ACC112 (cell line): ENCODE measurements around the gene RABL3.
"Not testable (repeated sequence)": the region's sequence is repeated elsewhere in the genome, so short reads cannot be mapped to it uniquely, and the experiment has no call there.

ENCODE experiments used
- H2AFZ ChIP-seq: fragments of 200-600 bp; sonication (generic); one replicate; pipeline ENCODE4 v1.6.0; 2017; ENCODE audit warnings: antibody characterized with exemption, low read length; ENCODE audit not compliant: unreplicated experiment
- H3K27ac ChIP-seq: fragments of 200-600 bp; sonication (generic); 2 replicates; pipeline ENCODE4 v1.5.1; 2014; ENCODE audit warnings: low read depth, mild to moderate bottlenecking, antibody characterized with exemption, low read length, moderate library complexity
- H3K27me3 ChIP-seq: fragments of 200-600 bp; sonication (generic); 2 replicates; pipeline ENCODE4 v1.6.1; 2014; ENCODE audit warnings: mild to moderate bottlenecking, antibody characterized with exemption, low read length, moderate library complexity, mixed read lengths; ENCODE audit not compliant: insufficient read depth
- H3K36me3 ChIP-seq: fragments of 200-600 bp; sonication (generic); 2 replicates; pipeline ENCODE4 v1.6.1; 2016; ENCODE audit warnings: mild to moderate bottlenecking, antibody characterized with exemption, low read length, moderate library complexity, mixed read lengths; ENCODE audit not compliant: insufficient read depth
- H3K4me1 ChIP-seq: fragments of 200-600 bp; sonication (generic); one replicate; pipeline ENCODE4 v1.6.1; 2016; ENCODE audit warnings: low read length, mixed read lengths; ENCODE audit not compliant: insufficient read depth, unreplicated experiment, control insufficient read depth
- H3K4me3 ChIP-seq: fragments of 200-600 bp; sonication (generic); 2 replicates; pipeline ENCODE4 v1.5.1; 2014; ENCODE audit warnings: mild to moderate bottlenecking, low read depth, low read length
- H3K79me2 ChIP-seq: fragments of 200-600 bp; sonication (generic); one replicate; pipeline ENCODE4 v1.6.0; 2016; ENCODE audit warnings: low read length; ENCODE audit not compliant: control insufficient read depth, unreplicated experiment, insufficient read depth

The RABL3 gene

GRCh38 chr3:120646771-120647432 is 95.4 kb downstream of the RABL3 start:
- Histone ChIP-seq H2AFZ (no peak overlapping the region), H3K4me1 (no peaks in the 10 kb centered on the region), H3K4me3 (no peak overlapping the region)

DNA sequence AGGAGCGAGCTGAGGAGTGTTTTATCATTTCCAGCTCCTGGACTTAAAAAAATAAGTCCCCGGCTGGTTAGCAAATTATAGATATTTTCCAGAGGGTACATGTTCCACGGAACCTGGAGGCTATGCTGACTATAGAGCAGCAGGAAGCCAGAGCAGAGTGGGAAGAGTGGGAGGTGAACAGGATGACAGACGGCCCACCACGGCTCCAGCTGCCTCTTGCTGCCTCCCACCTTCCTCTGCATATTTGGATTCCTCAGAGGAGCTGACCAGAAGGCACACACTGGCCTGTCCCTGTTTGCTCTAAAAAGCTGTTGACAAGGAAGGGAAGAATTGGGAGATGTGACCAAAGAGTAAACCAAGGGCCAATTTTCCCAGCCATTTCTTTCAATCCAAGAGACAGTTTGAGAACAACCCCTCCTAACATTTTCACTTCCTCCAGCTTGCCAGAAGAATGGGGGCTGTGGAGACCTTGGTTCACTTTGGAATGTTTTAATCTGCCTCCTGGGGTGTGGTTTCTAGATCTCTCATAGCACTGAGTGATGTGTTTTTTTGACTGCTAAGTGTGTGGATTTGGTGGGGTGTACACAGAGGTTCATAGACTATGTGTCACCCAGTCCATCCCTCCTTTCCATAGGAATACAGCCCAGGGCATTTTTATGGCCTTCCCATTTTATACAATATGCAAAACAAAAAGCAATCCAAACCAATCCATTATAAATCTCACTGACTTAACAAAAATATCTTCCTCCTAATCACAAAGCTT is 97.1 kb downstream of the RABL3 start:
- no peak overlapping the region for H2AFZ ChIP-seq
- no peaks in the 10 kb centered on the region for H3K79me2 ChIP-seq
- H3K4me3 ChIP-seq, result no peak overlapping the region
- no peak overlapping the region for H3K27ac ChIP-seq
- H3K27me3 ChIP-seq, result peaks cover 16% of the 10 kb centered on the region
- H3K36me3 ChIP-seq, result no peaks in the 10 kb centered on the region
- H3K4me1 ChIP-seq, result no peaks in the 10 kb centered on the region

More at GRCh38 chr3:120646771-120647432, 95.4 kb downstream of the RABL3 start:
- H3K79me2 ChIP-seq, result no peaks in the 10 kb centered on the region
- no peak overlapping the region for H3K27ac ChIP-seq
- H3K36me3 ChIP-seq, result no peaks in the 10 kb centered on the region
- H3K27me3 ChIP-seq, result peaks cover 16% of the 10 kb centered on the region

GRCh38 chr3:120642368-120642948 is 99.9 kb downstream of the RABL3 start:
- Histone ChIP-seq H3K27ac (no peak overlapping the region), H3K79me2 (no peaks in the 10 kb centered on the region), H3K4me1 (no peaks in the 10 kb centered on the region), H3K36me3 (no peaks in the 10 kb centered on the region), H3K4me3 (no peak overlapping the region), H3K27me3 (peaks cover 19% of the 10 kb centered on the region), H2AFZ (no peak overlapping the region)

DNA sequence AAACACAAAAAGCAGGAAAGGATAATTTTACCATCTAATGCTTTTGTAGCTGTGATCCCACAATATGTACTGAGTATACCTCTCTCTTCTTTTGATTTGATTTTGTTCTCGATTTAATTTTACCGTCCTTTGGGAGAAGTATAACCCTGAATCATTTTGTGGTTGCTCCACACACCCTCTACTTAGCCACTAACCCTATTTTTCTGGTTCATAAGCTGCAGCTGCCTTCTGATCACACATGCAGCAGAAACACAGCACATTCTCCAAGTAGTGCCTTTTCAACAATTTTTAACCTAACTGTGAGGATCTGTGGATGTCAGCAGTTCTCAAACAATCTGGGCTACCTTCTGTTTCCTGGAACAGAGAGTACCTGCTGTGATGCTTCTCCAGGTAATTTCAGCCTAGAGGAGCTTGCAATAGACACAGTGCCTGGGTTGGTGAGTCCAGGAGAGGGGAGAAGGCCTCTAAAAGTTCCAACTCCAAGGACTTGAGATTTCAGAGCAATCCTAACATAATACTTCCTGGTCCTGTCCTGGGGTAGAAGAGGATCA is 100.5 kb downstream of the RABL3 start:
- no peak overlapping the region for H3K4me3 ChIP-seq
- H3K27me3 ChIP-seq, result peaks cover 17% of the 10 kb centered on the region
- H3K79me2 ChIP-seq, result no peaks in the 10 kb centered on the region
- no peak overlapping the region for H3K27ac ChIP-seq
- no peaks in the 10 kb centered on the region for H3K36me3 ChIP-seq
- no peak overlapping the region for H2AFZ ChIP-seq
- H3K4me1 ChIP-seq, result no peaks in the 10 kb centered on the region

GRCh38 chr3:120640231-120640630 is 102.1 kb downstream of the RABL3 start:
- Histone ChIP-seq H3K4me1 (no peaks in the 10 kb centered on the region), H3K27me3 (peaks cover 13% of the 10 kb centered on the region), H3K27ac (no peak overlapping the region), H3K4me3 (no peak overlapping the region), H3K36me3 (no peaks in the 10 kb centered on the region), H2AFZ (no peak overlapping the region), H3K79me2 (no peaks in the 10 kb centered on the region)

DNA sequence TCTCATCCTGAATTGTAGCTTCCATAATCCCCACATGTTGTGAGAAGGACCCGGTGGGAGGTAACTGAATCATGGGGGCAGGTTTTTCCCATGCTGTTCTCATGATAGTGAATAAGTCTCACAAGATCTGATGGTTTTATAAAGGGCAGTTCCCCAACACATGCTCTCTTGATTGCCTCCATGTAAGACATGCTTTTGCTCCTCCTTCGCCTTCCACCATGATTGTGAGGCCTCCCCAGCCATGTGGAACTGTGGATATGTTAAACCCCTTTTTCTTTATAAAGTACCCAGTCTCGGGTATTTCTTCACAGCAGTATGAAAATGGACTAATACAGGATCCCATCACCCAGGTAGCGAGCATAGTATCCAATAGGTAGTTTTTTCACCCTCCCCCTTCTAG is 103.5 kb downstream of the RABL3 start:
- not testable (repeated sequence) for H3K4me3 ChIP-seq, H3K79me2 ChIP-seq, H3K27ac ChIP-seq, H3K4me1 ChIP-seq, H2AFZ ChIP-seq, H3K27me3 ChIP-seq, H3K36me3 ChIP-seq

- no peak overlapping the region for H3K27ac ChIP-seq
Observed at GRCh38 chr3:120637851-120638559, 104.3 kb downstream of the RABL3 start.

GRCh38 chr3:120636795-120637401 is 105.4 kb downstream of the RABL3 start:
- no peak overlapping the region for H3K4me3 ChIP-seq
- no peaks in the 10 kb centered on the region for H3K79me2 ChIP-seq
- H3K36me3 ChIP-seq, result no peaks in the 10 kb centered on the region
- H2AFZ ChIP-seq, result no peak overlapping the region
- no peak overlapping the region for H3K27ac ChIP-seq
- H3K4me1 ChIP-seq, result no peaks in the 10 kb centered on the region
- H3K27me3 ChIP-seq, result peaks cover 3% of the 10 kb centered on the region; the same call in 1 of the 2 replicates

More at GRCh38 chr3:120637851-120638559, 104.3 kb downstream of the RABL3 start:
- Histone ChIP-seq H3K4me1 (no peaks in the 10 kb centered on the region), H3K27me3 (peaks cover 3% of the 10 kb centered on the region; the same call in 1 of the 2 replicates), H3K36me3 (no peaks in the 10 kb centered on the region), H2AFZ (no peak overlapping the region), H3K79me2 (no peaks in the 10 kb centered on the region), H3K4me3 (no peak overlapping the region)
